Kidney (tissue), 14 donors: ENCODE measurements around the gene KLK15. TPM values are rescaled to one million over a fixed set of nuclear protein-coding genes. Genes with fewer than 3 reads are reported as not detected.

Source experiments
- DNase-seq, 5 donors: peaks; one replicate each; pipeline ENCODE4 v3.0.0-alpha.2; 2013 to 2020
- FAIRE-seq: peaks from 2 replicates; lab custom pipeline; 2012; peaks lifted over from hg19 to GRCh38; lab: Jason Lieb, UNC
- H3K27ac ChIP-seq, 2 donors: one replicate each; pipeline ENCODE4 v1.7.0; 2013; ENCODE audit warnings: low read depth in 2 of 2, low read length in 2 of 2, inconsistent platforms in 1 of 2
- H3K27me3 ChIP-seq: one replicate; pipeline ENCODE4 v1.7.1; 2013; ENCODE audit warnings: low read length, inconsistent platforms; ENCODE audit not compliant: control insufficient read depth, insufficient read depth
- H3K36me3 ChIP-seq, 3 donors: one replicate each; pipeline versions ENCODE4 v1.7.0 to v1.7.1; 2013; ENCODE audit warnings: low read length in 3 of 3, control low read depth in 1 of 3, inconsistent platforms in 1 of 3; ENCODE audit not compliant: insufficient read depth in 3 of 3, control insufficient read depth in 2 of 3
- H3K4me1 ChIP-seq, 3 donors: one replicate each; pipeline versions ENCODE4 v1.7.0 to v1.7.1; 2013; ENCODE audit warnings: low read length in 3 of 3, inconsistent platforms in 1 of 3, low read depth in 1 of 3; ENCODE audit not compliant: control insufficient read depth in 2 of 3, insufficient read depth in 2 of 3
- H3K4me3 ChIP-seq, 3 donors: one replicate each; pipeline versions ENCODE4 v1.7.0 to v1.8.1; 2013; ENCODE audit warnings: low read length in 3 of 3, control low read depth in 1 of 3, inconsistent platforms in 1 of 3
- H3K9ac ChIP-seq, 3 donors: one replicate each; pipeline versions ENCODE4 v1.7.0 to v1.7.1; 2013; ENCODE audit warnings: low read length in 3 of 3, control low read depth in 1 of 3, inconsistent platforms in 1 of 3
- H3K9me3 ChIP-seq, 3 donors: one replicate each; pipeline versions ENCODE4 v1.7.0 to v1.7.1; 2013; ENCODE audit warnings: low read length in 3 of 3, control low read depth in 1 of 3, inconsistent platforms in 1 of 3; ENCODE audit not compliant: control insufficient read depth in 2 of 3, insufficient read depth in 1 of 3
- CTCF ChIP-seq: IDR thresholded peaks from 3 replicates; pipeline ENCODE4 v1.5.1; 2012; ENCODE audit warnings: mild to moderate bottlenecking, moderate library complexity, borderline replicate concordance; ENCODE audit not compliant: insufficient read depth; ENCODE audit errors: extremely low read depth
- intact Hi-C: fragments of 100-400 bp; cut with DNase I; formaldehyde crosslinking; loops from one replicate; pipeline ENCODE4 v1.11.1; 2022
- polyA plus RNA-seq: library from polyadenylated mRNA; stranded (reverse); fragments of 350-450 nt; fragmentation: Illumina TruSeq; extraction: RNeasy Lipid Tissue Mini Kit (QIAGEN cat#74804); gene quantifications from one replicate; pipeline ENCODE4 v1.2.3, GENCODE V29; 2014; ENCODE audit warnings: low read depth, low replicate concordance; ENCODE audit not compliant: insufficient read depth
- total RNA-seq: library from RNA; stranded (reverse); fragmentation: NEBNext Ultra II Directional; extraction: Animal tissue kit (Norgen Biotek cat#: 25700); gene quantifications from one replicate; pipeline ENCODE4 v1.2.1, GENCODE V29; 2021
- donor health status: control.
- donor health status: control.
- donor health status: control.
- donor health status: control.
- donor health status: control.
- donor health status: DM: yes; HTN: yes; CAD: no.
- donor health status: Normal renal cell carcinoma (clear cell type).

KLK15 gene
- total and polyA plus RNA-seq, 2 donors from 2014 or later: 2.7 TPM; not detected in 1

- Histone ChIP-seq H3K27ac (no peak overlapping the region), H3K4me3 (no peak overlapping the region), H3K27me3 (no peaks in the 10 kb centered on the region), H3K9me3 (no peaks in the 10 kb centered on the region), H3K4me1 (peaks cover 0 to 7% (median 0%) of the 10 kb centered on the region in 3 donors), H3K9ac (no peak overlapping the region), H3K36me3 (no peaks in the 10 kb centered on the region)
- intact Hi-C loops: no loop called here
- FAIRE-seq (no peak), DNase-seq (no peak)
- no peak for TF ChIP-seq CTCF
Measured at GRCh38 chr19:50829801-50830200, 3.6 kb downstream of the KLK15 start.

GRCh38 chr19:50827476-50827875 lies 5.9 kb downstream of the KLK15 start:
- TF ChIP-seq CTCF: no peak
- no peak overlapping the region for H3K27ac ChIP-seq
- DNase-seq (peak in 1 of 5 donors; percentile 52), FAIRE-seq (no peak)
- no peaks in the 10 kb centered on the region for H3K36me3 ChIP-seq
- H3K9ac ChIP-seq: no peak overlapping the region
- H3K4me1 ChIP-seq: peaks cover 0 to 7% (median 0%) of the 10 kb centered on the region in 3 donors
- intact Hi-C loops: no loop called here
- H3K4me3 ChIP-seq: no peak overlapping the region
- H3K27me3 ChIP-seq: no peaks in the 10 kb centered on the region
- H3K9me3 ChIP-seq: no peaks in the 10 kb centered on the region

- H3K9ac ChIP-seq: no peak overlapping the region
- intact Hi-C loops: no loop called here
- H3K9me3 ChIP-seq: no peaks in the 10 kb centered on the region
- no peak for FAIRE-seq
- no peak overlapping the region for H3K4me3 ChIP-seq
- TF ChIP-seq CTCF: no peak
- H3K27me3 ChIP-seq: no peaks in the 10 kb centered on the region
- H3K27ac ChIP-seq: no peak overlapping the region
- H3K36me3 ChIP-seq: no peaks in the 10 kb centered on the region
- DNase-seq: peak in 1 of 5 donors; percentile 63
- peaks cover 0 to 7% (median 0%) of the 10 kb centered on the region in 3 donors for H3K4me1 ChIP-seq
Measured at GRCh38 chr19:50826492-50827240, 6.7 kb downstream of the KLK15 start.
